Epithelial cell of prostate (primary cell): ENCODE data around the gene LCE1A.

Experiments
- DNase-seq: peaks from one replicate; pipeline ENCODE4 v3.0.0-alpha.2; 2011; ENCODE audit warnings: low read depth, low spot score
- H3K27ac ChIP-seq: fragments of 450-650 bp; 2 replicates; pipeline ENCODE4 v1.5.1; 2017; ENCODE audit warnings: mild to moderate bottlenecking

The LCE1A gene

DNA sequence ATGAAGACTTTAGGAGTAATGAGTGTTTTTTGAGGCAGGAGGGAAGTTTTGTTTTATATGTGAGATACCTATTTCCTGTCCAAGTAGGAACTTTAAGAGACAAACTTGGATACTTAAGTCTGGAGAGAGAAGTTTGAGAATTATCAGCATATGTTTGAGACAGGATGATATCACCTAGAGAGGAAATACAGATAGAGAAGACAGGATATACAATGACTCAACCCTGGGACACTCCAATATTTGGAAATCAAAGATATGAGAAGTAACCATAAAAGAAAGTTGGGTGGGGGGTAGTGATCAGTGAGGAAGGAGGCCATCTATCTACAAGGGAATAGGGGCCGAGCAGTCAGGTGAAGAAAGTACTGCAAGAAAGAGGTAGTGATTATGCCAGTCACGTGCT, 39.0 kb downstream of the LCE1A start:
- no peak overlapping the region for H3K27ac ChIP-seq
- DNase-seq = no peak

DNA sequence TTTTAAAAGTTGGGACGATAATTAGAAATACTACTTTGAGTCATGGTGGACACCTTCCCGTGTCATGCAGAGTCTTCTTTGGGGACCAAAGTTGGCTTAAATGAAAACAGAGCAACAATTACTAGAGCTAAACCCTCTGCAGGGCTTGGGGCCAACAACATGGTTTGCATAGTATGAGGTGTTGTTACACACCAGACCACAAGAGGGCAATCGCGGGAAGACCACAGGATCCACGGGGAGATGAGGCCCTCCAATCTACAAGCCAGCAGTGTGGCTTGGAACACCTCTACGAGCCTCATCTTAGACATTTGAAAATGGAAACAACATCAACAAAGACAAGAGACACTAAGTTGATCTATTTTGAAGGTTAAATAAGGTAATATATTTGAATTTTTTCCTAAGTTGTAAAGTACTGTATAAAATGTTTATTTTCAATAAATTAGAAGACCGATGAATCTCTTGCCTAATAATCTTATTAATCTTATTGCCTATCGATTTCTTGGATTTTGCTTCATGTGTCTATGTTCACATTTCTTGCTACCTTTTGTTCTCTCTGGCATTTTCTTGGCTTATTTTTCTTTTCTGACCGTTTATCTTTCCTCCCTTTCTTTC, 42.6 kb downstream of the LCE1A start:
- no peak for DNase-seq
- no peak overlapping the region for H3K27ac ChIP-seq

DNA sequence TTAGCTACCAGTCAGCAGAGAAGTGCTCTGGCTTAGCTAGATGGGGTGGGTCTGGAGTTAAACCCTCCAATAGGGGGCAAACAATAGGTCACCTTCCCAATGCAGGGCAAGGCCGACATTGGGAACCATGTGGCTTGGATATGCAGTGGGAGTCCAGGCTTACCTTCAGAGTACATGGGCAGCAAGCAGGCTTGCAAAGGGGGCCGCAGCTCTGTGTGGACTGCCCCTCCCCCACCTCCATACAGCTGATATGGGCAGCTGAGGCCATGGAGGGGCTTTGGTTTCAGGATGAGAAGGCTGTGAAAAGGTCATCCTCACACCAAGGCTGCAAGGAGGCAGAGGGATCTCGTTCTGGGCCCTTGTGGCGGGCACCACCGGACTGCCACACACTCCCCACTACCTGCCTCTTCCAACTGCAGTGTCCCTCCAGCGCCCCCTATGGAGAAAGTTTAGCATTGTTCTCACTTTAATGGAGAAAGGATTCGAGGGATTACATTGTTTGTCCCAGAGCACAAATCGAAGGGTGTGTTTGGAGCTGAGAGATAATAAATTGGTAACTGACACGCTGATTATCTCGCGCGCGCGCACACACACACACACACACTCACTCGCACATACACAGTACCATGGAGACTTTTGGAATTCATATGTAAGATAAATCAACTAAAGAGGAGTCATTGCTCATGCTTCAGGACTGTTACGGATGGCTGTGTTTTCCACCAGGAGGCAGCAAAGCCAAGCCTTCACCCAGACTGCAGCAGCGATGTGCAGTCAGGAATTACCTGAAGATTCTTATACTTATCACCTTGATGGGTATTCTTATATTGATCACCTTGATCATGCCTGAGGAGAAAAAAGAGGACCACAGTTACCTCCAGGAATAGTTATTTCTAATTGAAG, 43.8 kb downstream of the LCE1A start:
- no peak for DNase-seq
- no peak overlapping the region for H3K27ac ChIP-seq

DNA sequence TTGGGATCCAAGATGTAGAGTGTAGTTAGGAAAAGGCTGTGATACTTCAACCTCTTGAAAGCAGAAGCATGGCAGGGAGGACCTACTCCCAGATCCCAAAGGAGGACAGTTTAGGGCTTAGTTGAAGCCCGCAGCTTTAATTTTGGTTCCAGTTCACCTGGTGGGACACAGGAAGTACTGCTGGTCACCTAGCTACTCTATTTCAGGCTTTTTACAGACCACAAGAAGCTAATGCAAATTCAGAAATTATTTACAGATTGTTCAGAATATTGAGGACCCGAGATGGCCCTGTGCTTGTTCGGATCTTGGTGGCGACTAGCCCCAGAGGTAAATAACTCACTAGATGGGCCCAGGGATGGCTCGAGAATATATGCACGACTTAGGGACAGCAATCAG, 44.5 kb downstream of the LCE1A start:
- DNase-seq = no peak
- H3K27ac ChIP-seq = no peak overlapping the region

DNA sequence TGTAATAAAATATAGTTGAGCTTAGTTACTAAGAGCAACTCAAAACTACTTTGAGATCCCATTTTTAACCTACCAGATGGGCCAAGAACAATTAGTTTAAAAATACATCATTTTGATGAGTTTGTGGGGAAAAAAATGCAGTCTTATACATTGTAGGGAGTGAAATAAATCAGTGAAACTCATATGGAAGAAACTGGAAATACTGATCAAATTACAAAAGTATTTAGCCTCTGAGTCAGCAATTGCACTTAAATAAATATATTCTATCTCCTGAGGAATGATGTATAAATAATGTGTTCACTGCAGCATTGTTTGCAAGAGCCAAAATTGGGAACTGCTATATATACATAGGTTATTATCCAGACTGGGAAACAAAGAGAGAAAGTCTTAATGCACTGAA, 46.2 kb downstream of the LCE1A start:
- DNase-seq = no peak
- H3K27ac ChIP-seq = no peak overlapping the region

DNA sequence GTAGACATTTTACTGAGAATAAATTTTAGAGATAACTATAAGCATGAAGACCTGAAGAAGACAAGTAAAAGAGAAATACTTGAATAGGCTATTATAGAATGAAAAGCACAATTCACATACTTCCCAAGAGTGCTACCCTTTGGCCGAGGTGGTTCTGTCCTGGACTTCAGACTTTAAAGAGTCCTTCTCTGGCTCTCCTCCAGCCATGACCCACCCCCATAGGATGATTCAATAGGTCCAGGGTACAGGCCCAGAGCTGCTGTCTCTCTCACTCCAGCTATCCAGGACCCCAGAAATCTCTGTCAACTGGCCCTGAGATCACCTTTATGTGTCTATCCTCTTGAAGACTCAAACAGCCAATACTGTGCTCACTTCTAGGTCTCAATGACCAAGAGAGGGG, 49.6 kb downstream of the LCE1A start:
- H3K27ac ChIP-seq = no peak overlapping the region
- no peak for DNase-seq
